Gastroesophageal sphincter (tissue), 4 donors: ENCODE data around the gene TRIO. TPM values are rescaled to one million over a fixed set of nuclear protein-coding genes. Genes with fewer than 3 reads are reported as not detected.

ENCODE experiments used
- ATAC-seq: fragments of 150-250 bp; one replicate; pipeline ENCODE4 v1.9.1; 2016; ENCODE audit warnings: mild to moderate bottlenecking, moderate library complexity
- H3K27ac ChIP-seq, 4 donors: fragments of 200-600 bp; sonication (generic) in 3 of 4; 1 replicate in 3 of 4; 2 replicates in 1 of 4; pipeline ENCODE4 v1.5.1; 2016 to 2019
- H3K27me3 ChIP-seq: fragments of 200-600 bp; sonication (generic); one replicate; pipeline ENCODE4 v1.5.1; 2019
- H3K36me3 ChIP-seq, 2 donors: fragments of 200-600 bp; sonication (generic); one replicate each; pipeline ENCODE4 v1.5.1; 2019; ENCODE audit warnings: control low read depth in 1 of 2
- H3K4me1 ChIP-seq, 3 donors: fragments of 200-600 bp; sonication (generic); 1 replicate in 2 of 3; 2 replicates in 1 of 3; pipeline ENCODE4 v1.5.1; 2016 to 2019; ENCODE audit warnings: control low read depth in 2 of 3
- H3K4me3 ChIP-seq, 2 donors: fragments of 200-600 bp; sonication (generic); one replicate each; pipeline ENCODE4 v1.5.1; 2019; ENCODE audit warnings: mild to moderate bottlenecking in 1 of 2, moderate library complexity in 1 of 2
- H3K9me3 ChIP-seq, 3 donors: fragments of 200-600 bp; sonication (generic); one replicate each; pipeline ENCODE4 v1.5.1; 2017 to 2019; ENCODE audit warnings: control low read depth in 2 of 3
- CTCF ChIP-seq, 4 experiments: fragments of 200-600 bp in 2 of 4; fragments of 450-650 bp in 2 of 4; sonication (generic) in 1 of 4; IDR thresholded peaks; one replicate each; pipeline ENCODE4 v1.5.1; 2017 to 2019; ENCODE audit warnings: antibody characterized with exemption in 4 of 4, mild to moderate bottlenecking in 2 of 4, moderate library complexity in 2 of 4
- EP300 ChIP-seq: sonication (generic); formaldehyde crosslinking; IDR thresholded peaks from one replicate; pipeline ENCODE4 v1.6.1; 2017; ENCODE audit warnings: antibody characterized with exemption, mild to moderate bottlenecking
- POLR2A ChIP-seq, 2 donors: fragments of 450-650 bp; IDR thresholded peaks; one replicate each; pipeline ENCODE4 v1.6.1; 2017; ENCODE audit warnings: antibody characterized with exemption in 2 of 2, mild to moderate bottlenecking in 2 of 2, moderate library complexity in 1 of 2
- POLR2AphosphoS5 ChIP-seq: sonication (generic); formaldehyde crosslinking; IDR thresholded peaks from one replicate; pipeline ENCODE4 v1.6.1; 2017; ENCODE audit warnings: antibody characterized with exemption
- WGBS, 2 donors: methylation state at CpG; one replicate each; pipeline ENCODE4 v1.1.5; 2018; ENCODE audit warnings: low coverage in 1 of 2; 5-methylcytosine and 5-hydroxymethylcytosine counted together
- total RNA-seq, 4 donors: library from RNA; depleted of rRNA; stranded (reverse); fragments of >200 nt; gene quantifications; one replicate each; pipeline ENCODE4 v1.1.0, GENCODE V29; 2016

TRIO gene
- total RNA-seq, 4 donors from 2014 or later = 69.2 to 257 (median 172) TPM

GRCh38 chr5:14241141-14241540 lies 98.0 kb downstream of the TRIO start:
- Histone ChIP-seq H3K4me1 (peaks cover 19 to 99% (median 24%) of the 10 kb centered on the region in 3 donors), H3K27me3 (no peaks in the 10 kb centered on the region), H3K27ac (peak overlapping the region in 1 of 4 donors; percentile 58), H3K36me3 (no peaks in the 10 kb centered on the region), H3K4me3 (no peak overlapping the region), H3K9me3 (no peaks in the 10 kb centered on the region)
- TF ChIP-seq EP300 = no peak
- TF ChIP-seq CTCF (IDR thresholded peaks at IDR 0.05) = no peak
- 50 to 72% methylated on average over 1 of the region's 1 CpG for WGBS, 2 donors
- no peak for ATAC-seq

GRCh38 chr5:14242447-14242846 lies 99.3 kb downstream of the TRIO start:
- Histone ChIP-seq H3K4me3 (no peak overlapping the region), H3K4me1 (peaks cover 19 to 97% (median 24%) of the 10 kb centered on the region in 3 donors), H3K27ac (peak overlapping the region in 1 of 4 donors; percentile 4), H3K27me3 (no peaks in the 10 kb centered on the region), H3K36me3 (no peaks in the 10 kb centered on the region), H3K9me3 (no peaks in the 10 kb centered on the region)
- 85 to 100% methylated on average over 1 to 5 of the region's 6 CpGs for WGBS, 2 donors
- TF ChIP-seq POLR2A (IDR thresholded peaks at IDR 0.05) (no peak), EP300 (no peak), CTCF (IDR thresholded peaks at IDR 0.05) (no peak), POLR2AphosphoS5 (no peak)
- ATAC-seq = no peak

GRCh38 chr5:14242871-14243383 lies 99.8 kb downstream of the TRIO start:
- WGBS, 2 donors = 63 to 81% methylated on average over 3 to 4 of the region's 7 CpGs
- TF ChIP-seq POLR2AphosphoS5 (no peak), CTCF (IDR thresholded peaks at IDR 0.05) (no peak), POLR2A (IDR thresholded peaks at IDR 0.05) (no peak), EP300 (no peak)
- no peaks in the 10 kb centered on the region for H3K36me3 ChIP-seq
- no peak overlapping the region for H3K27ac ChIP-seq
- no peaks in the 10 kb centered on the region for H3K9me3 ChIP-seq
- peaks cover 19 to 97% (median 20%) of the 10 kb centered on the region in 3 donors for H3K4me1 ChIP-seq
- no peak overlapping the region for H3K4me3 ChIP-seq
- no peaks in the 10 kb centered on the region for H3K27me3 ChIP-seq
- no peak for ATAC-seq

- 85 to 94% methylated on average over 4 to 5 of the region's 5 CpGs for WGBS, 2 donors
- ATAC-seq = no peak
- H3K4me1 ChIP-seq = peaks cover 12 to 97% (median 14%) of the 10 kb centered on the region in 3 donors
- H3K27ac ChIP-seq = no peak overlapping the region
- TF ChIP-seq EP300 (no peak), CTCF (IDR thresholded peaks at IDR 0.05) (no peak), POLR2AphosphoS5 (no peak), POLR2A (IDR thresholded peaks at IDR 0.05) (no peak)
- H3K27me3 ChIP-seq = no peaks in the 10 kb centered on the region
- no peaks in the 10 kb centered on the region for H3K9me3 ChIP-seq
- no peak overlapping the region for H3K4me3 ChIP-seq
- no peaks in the 10 kb centered on the region for H3K36me3 ChIP-seq
Measured at GRCh38 chr5:14243766-14244165, 100.6 kb downstream of the TRIO start.

GRCh38 chr5:14244721-14245120 lies 101.6 kb downstream of the TRIO start:
- ATAC-seq = no peak
- no peak overlapping the region for H3K27ac ChIP-seq
- H3K4me1 ChIP-seq = peaks cover 6 to 97% (median 14%) of the 10 kb centered on the region in 3 donors
- 87 to 92% methylated on average over 3 to 6 of the region's 6 CpGs for WGBS, 2 donors
- H3K36me3 ChIP-seq = no peaks in the 10 kb centered on the region
- H3K4me3 ChIP-seq = no peak overlapping the region
- H3K27me3 ChIP-seq = no peaks in the 10 kb centered on the region
- H3K9me3 ChIP-seq = no peaks in the 10 kb centered on the region
- TF ChIP-seq POLR2AphosphoS5 (no peak), EP300 (no peak), POLR2A (IDR thresholded peaks at IDR 0.05) (no peak), CTCF (IDR thresholded peaks at IDR 0.05) (no peak)
